Measurements from ENCODE around the gene CCSER2.

CCSER2 gene

GRCh38 chr10:84352251-84352842 is 24.0 kb downstream of the CCSER2 start:
- WGBS, result 100% methylated on average over 2 of the region's 7 CpGs
- Histone ChIP-seq H3K4ac (ENCODE audit: low read depth in 1 of 2, low read length in 2 of 2) (no peak overlapping the region), H3K9ac (ENCODE audit: low read length) (no peak overlapping the region)

GRCh38 chr10:84353052-84353803 is 24.8 kb downstream of the CCSER2 start:
- H3K23ac ChIP-seq (ENCODE audit: low read length in 2 of 2), result peak overlapping the region in 1 of 2 experiments; percentile 56
- peaks cover 12% of the 10 kb centered on the region for H3K79me1 ChIP-seq (replicated peaks; ENCODE audit: low read length, poor library complexity, severe bottlenecking)
- H3K4ac ChIP-seq (ENCODE audit: low read depth in 1 of 2, low read length in 2 of 2), result no peak overlapping the region
- H3K4me3 ChIP-seq (ENCODE audit: insufficient read depth in 1 of 2, low read depth in 1 of 2, low read length in 2 of 2), result no peak overlapping the region
- H3K9me3 ChIP-seq (ENCODE audit: control insufficient read depth, low read length), result no peaks in the 10 kb centered on the region
- 94% methylated on average over 10 of the region's 11 CpGs for WGBS
- no peaks in the 10 kb centered on the region for H3K27me3 ChIP-seq (ENCODE audit: control insufficient read depth in 1 of 2, insufficient read depth in 1 of 2, low read length in 2 of 2)
- no peak overlapping the region for H3K14ac ChIP-seq (ENCODE audit: low read length in 2 of 2)
- H3K9ac ChIP-seq (ENCODE audit: low read length), result no peak overlapping the region
- no peak overlapping the region for H2BK12ac ChIP-seq (ENCODE audit: low read length in 2 of 2)
- no peak for DNase-seq
- H2BK5ac ChIP-seq (ENCODE audit: low read depth, low read length, poor library complexity, severe bottlenecking), result no peak overlapping the region
- H3K36me3 ChIP-seq (ENCODE audit: control insufficient read depth in 1 of 2, insufficient read depth in 2 of 2, low read depth in 1 of 2, low read length in 2 of 2), result no peaks in the 10 kb centered on the region
- H3K27ac ChIP-seq (ENCODE audit: low read length, poor library complexity, severe bottlenecking), result no peak overlapping the region
- no peak overlapping the region for H4K8ac ChIP-seq (ENCODE audit: low read length)
- H2AFZ ChIP-seq (ENCODE audit: low read depth, low read length), result no peak overlapping the region
- H4K91ac ChIP-seq (ENCODE audit: low read length), result no peak overlapping the region
- H2AK5ac ChIP-seq (ENCODE audit: low read length, severe bottlenecking), result no peak overlapping the region
- H2BK120ac ChIP-seq (ENCODE audit: low read depth, low read length), result no peak overlapping the region
- no peak overlapping the region for H3K18ac ChIP-seq (ENCODE audit: low read depth in 1 of 2, low read length in 2 of 2)
- peaks cover 6% of the 10 kb centered on the region for H3K4me1 ChIP-seq (ENCODE audit: control insufficient read depth, insufficient read depth, low read depth, low read length)
- no peak overlapping the region for H2BK15ac ChIP-seq (ENCODE audit: low read depth, poor library complexity, severe bottlenecking)
- no peak overlapping the region for H3K4me2 ChIP-seq (ENCODE audit: low read length, poor library complexity, severe bottlenecking)

More at GRCh38 chr10:84352251-84352842, 24.0 kb downstream of the CCSER2 start:
- H3K9me3 ChIP-seq (ENCODE audit: control insufficient read depth, low read length), result no peaks in the 10 kb centered on the region
- peak overlapping the region; percentile 66 for H2AK5ac ChIP-seq (ENCODE audit: low read length, severe bottlenecking)
- no peak overlapping the region for H2BK120ac ChIP-seq (ENCODE audit: low read depth, low read length)
- H2BK5ac ChIP-seq (ENCODE audit: low read depth, low read length, poor library complexity, severe bottlenecking), result no peak overlapping the region
- H3K4me2 ChIP-seq (ENCODE audit: low read length, poor library complexity, severe bottlenecking), result no peak overlapping the region
- no peak overlapping the region for H3K18ac ChIP-seq (ENCODE audit: low read depth in 1 of 2, low read length in 2 of 2)
- H3K4me3 ChIP-seq (ENCODE audit: insufficient read depth in 1 of 2, low read depth in 1 of 2, low read length in 2 of 2), result no peak overlapping the region
- no peak overlapping the region for H2BK12ac ChIP-seq (ENCODE audit: low read length in 2 of 2)
- peaks cover 12% of the 10 kb centered on the region for H3K79me1 ChIP-seq (replicated peaks; ENCODE audit: low read length, poor library complexity, severe bottlenecking)
- H3K27ac ChIP-seq (ENCODE audit: low read length, poor library complexity, severe bottlenecking), result no peak overlapping the region
- H3K4me1 ChIP-seq (ENCODE audit: control insufficient read depth, insufficient read depth, low read depth, low read length), result peaks cover 7% of the 10 kb centered on the region
- H3K23ac ChIP-seq (ENCODE audit: low read length in 2 of 2), result no peak overlapping the region
- H3K36me3 ChIP-seq (ENCODE audit: control insufficient read depth in 1 of 2, insufficient read depth in 2 of 2, low read depth in 1 of 2, low read length in 2 of 2), result no peaks in the 10 kb centered on the region
- no peak overlapping the region for H4K8ac ChIP-seq (ENCODE audit: low read length)
- no peak overlapping the region for H2AFZ ChIP-seq (ENCODE audit: low read depth, low read length)
- H4K91ac ChIP-seq (ENCODE audit: low read length), result no peak overlapping the region
- H3K14ac ChIP-seq (ENCODE audit: low read length in 2 of 2), result no peak overlapping the region
- DNase-seq, result peak; percentile 70
- no peak overlapping the region for H2BK15ac ChIP-seq (ENCODE audit: low read depth, poor library complexity, severe bottlenecking)
- no peaks in the 10 kb centered on the region for H3K27me3 ChIP-seq (ENCODE audit: control insufficient read depth in 1 of 2, insufficient read depth in 1 of 2, low read length in 2 of 2)

DNA sequence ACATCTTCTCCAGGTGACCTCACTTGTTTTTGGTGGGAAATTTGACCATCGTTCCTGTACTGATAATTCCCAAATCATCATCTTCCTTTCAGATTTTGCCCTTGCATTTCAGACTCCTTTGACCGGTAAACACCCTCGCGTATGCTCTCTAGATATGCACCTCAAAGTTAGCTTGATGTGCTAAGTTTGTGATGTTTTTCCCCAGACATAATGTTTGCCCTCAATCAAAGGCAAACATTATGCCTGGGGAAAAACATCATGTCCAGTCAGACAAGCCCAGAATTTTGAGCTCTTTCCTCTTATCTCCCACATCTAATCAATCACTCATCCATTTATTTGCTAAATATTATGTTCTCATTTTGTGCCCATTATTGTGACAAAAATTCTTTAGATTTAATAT is 26.2 kb downstream of the CCSER2 start:
- no peak overlapping the region for H2AFZ ChIP-seq (ENCODE audit: low read depth, low read length)
- no peak overlapping the region for H3K4me2 ChIP-seq (ENCODE audit: low read length, poor library complexity, severe bottlenecking)
- DNase-seq, result no peak
- no peak overlapping the region for H2BK15ac ChIP-seq (ENCODE audit: low read depth, poor library complexity, severe bottlenecking)
- no peak overlapping the region for H3K9ac ChIP-seq (ENCODE audit: low read length)
- H3K4ac ChIP-seq (ENCODE audit: low read depth in 1 of 2, low read length in 2 of 2), result no peak overlapping the region
- no peak overlapping the region for H4K8ac ChIP-seq (ENCODE audit: low read length)
- peaks cover 2% of the 10 kb centered on the region for H3K4me1 ChIP-seq (ENCODE audit: control insufficient read depth, insufficient read depth, low read depth, low read length)
- no peak overlapping the region for H3K14ac ChIP-seq (ENCODE audit: low read length in 2 of 2)
- no peak overlapping the region for H3K27ac ChIP-seq (ENCODE audit: low read length, poor library complexity, severe bottlenecking)
- H2AK5ac ChIP-seq (ENCODE audit: low read length, severe bottlenecking), result no peak overlapping the region
- H3K18ac ChIP-seq (ENCODE audit: low read depth in 1 of 2, low read length in 2 of 2), result no peak overlapping the region
- no peaks in the 10 kb centered on the region for H3K9me3 ChIP-seq (ENCODE audit: control insufficient read depth, low read length)
- no peaks in the 10 kb centered on the region for H3K36me3 ChIP-seq (ENCODE audit: control insufficient read depth in 1 of 2, insufficient read depth in 2 of 2, low read depth in 1 of 2, low read length in 2 of 2)
- no peak overlapping the region for H2BK12ac ChIP-seq (ENCODE audit: low read length in 2 of 2)
- H2BK120ac ChIP-seq (ENCODE audit: low read depth, low read length), result no peak overlapping the region
- no peak overlapping the region for H2BK5ac ChIP-seq (ENCODE audit: low read depth, low read length, poor library complexity, severe bottlenecking)
- H3K27me3 ChIP-seq (ENCODE audit: control insufficient read depth in 1 of 2, insufficient read depth in 1 of 2, low read length in 2 of 2), result no peaks in the 10 kb centered on the region
- no peak overlapping the region for H3K23ac ChIP-seq (ENCODE audit: low read length in 2 of 2)
- no peak overlapping the region for H4K91ac ChIP-seq (ENCODE audit: low read length)
- H3K79me1 ChIP-seq (replicated peaks; ENCODE audit: low read length, poor library complexity, severe bottlenecking), result peaks cover 13% of the 10 kb centered on the region
- no peak overlapping the region for H3K4me3 ChIP-seq (ENCODE audit: insufficient read depth in 1 of 2, low read depth in 1 of 2, low read length in 2 of 2)
- 94% methylated on average over 4 of the region's 4 CpGs for WGBS

GRCh38 chr10:84355106-84355505 is 26.7 kb downstream of the CCSER2 start:
- no peak overlapping the region for H3K14ac ChIP-seq (ENCODE audit: low read length in 2 of 2)
- 96% methylated on average over 2 of the region's 2 CpGs for WGBS
- H3K23ac ChIP-seq (ENCODE audit: low read length in 2 of 2), result no peak overlapping the region
- no peak overlapping the region for H2BK15ac ChIP-seq (ENCODE audit: low read depth, poor library complexity, severe bottlenecking)
- H3K27ac ChIP-seq (ENCODE audit: low read length, poor library complexity, severe bottlenecking), result no peak overlapping the region
- H2BK5ac ChIP-seq (ENCODE audit: low read depth, low read length, poor library complexity, severe bottlenecking), result no peak overlapping the region
- H2AFZ ChIP-seq (ENCODE audit: low read depth, low read length), result no peak overlapping the region
- H3K27me3 ChIP-seq (ENCODE audit: control insufficient read depth in 1 of 2, insufficient read depth in 1 of 2, low read length in 2 of 2), result no peaks in the 10 kb centered on the region
- H3K9me3 ChIP-seq (ENCODE audit: control insufficient read depth, low read length), result no peaks in the 10 kb centered on the region
- peaks cover 2% of the 10 kb centered on the region for H3K4me1 ChIP-seq (ENCODE audit: control insufficient read depth, insufficient read depth, low read depth, low read length)
- H3K18ac ChIP-seq (ENCODE audit: low read depth in 1 of 2, low read length in 2 of 2), result no peak overlapping the region
- peaks cover 13% of the 10 kb centered on the region for H3K79me1 ChIP-seq (replicated peaks; ENCODE audit: low read length, poor library complexity, severe bottlenecking)
- no peak overlapping the region for H2BK12ac ChIP-seq (ENCODE audit: low read length in 2 of 2)
- DNase-seq, result no peak
- no peak overlapping the region for H3K9ac ChIP-seq (ENCODE audit: low read length)
- H3K4me3 ChIP-seq (ENCODE audit: insufficient read depth in 1 of 2, low read depth in 1 of 2, low read length in 2 of 2), result no peak overlapping the region
- H3K4ac ChIP-seq (ENCODE audit: low read depth in 1 of 2, low read length in 2 of 2), result no peak overlapping the region
- H2AK5ac ChIP-seq (ENCODE audit: low read length, severe bottlenecking), result no peak overlapping the region
- H4K8ac ChIP-seq (ENCODE audit: low read length), result no peak overlapping the region
- no peaks in the 10 kb centered on the region for H3K36me3 ChIP-seq (ENCODE audit: control insufficient read depth in 1 of 2, insufficient read depth in 2 of 2, low read depth in 1 of 2, low read length in 2 of 2)
- H3K4me2 ChIP-seq (ENCODE audit: low read length, poor library complexity, severe bottlenecking), result no peak overlapping the region
- no peak overlapping the region for H2BK120ac ChIP-seq (ENCODE audit: low read depth, low read length)
- no peak overlapping the region for H4K91ac ChIP-seq (ENCODE audit: low read length)
